ENCODE measurements around the gene TRMT61A. TPM values are rescaled to one million over a fixed set of nuclear protein-coding genes. Genes with fewer than 3 reads are reported as not detected.

The TRMT61A gene
- total and polyA plus RNA-seq, 10 of the 15 experiments (the other 5 are each of a cell fraction or from before 2014, with no cell fraction given): 0.11 to 21.9 (median 11.4) TPM

GRCh38 chr14:103558071-103558882 lies 29.3 kb downstream of the TRMT61A start:
- POLR2A ChIA-PET: interaction anchor here (0.6 kb wide), 2 partner anchors 305 to 1196 kb away, joined by 3 to 4 read pairs; partner anchors contain the start of genes CINP and TECPR2
- CTCF ChIA-PET: interaction anchor here (0.7 to 2.2 kb wide), 5 partner anchors 11 to 200 kb away, joined by 3 to 13 read pairs (median 4); no protein-coding TSS in a partner anchor
- intact Hi-C loops (cut with micrococcal nuclease; ENCODE audit: unreplicated experiment): no loop called here
- Histone ChIP-seq H3K4me3 (no peak overlapping the region), H3K9me3 (replicated peaks; ENCODE audit: control insufficient read depth, insufficient read depth, low read length) (no peaks in the 10 kb centered on the region), H2AFZ (ENCODE audit: control insufficient read depth, low read depth, low read length) (no peak overlapping the region), H4K20me1 (ENCODE audit: control insufficient read depth, insufficient read depth) (0 out of 2 replicates have a peak, but pooled peaks cover 6% of the 10 kb centered on the region), H3K9ac (ENCODE audit: control insufficient read depth, insufficient read depth, low read length) (no peak overlapping the region), H3K79me2 (ENCODE audit: control insufficient read depth, insufficient read depth, low read length) (peaks cover 50% of the 10 kb centered on the region), H3K4me1 (ENCODE audit: control insufficient read depth, insufficient read depth, low read length) (peaks cover 6% of the 10 kb centered on the region), H3K36me3 (ENCODE audit: control insufficient read depth in 2 of 2, insufficient read depth in 2 of 2, low read length in 1 of 2) (peaks cover 0 to 14% of the 10 kb centered on the region in 2 experiments; a peak in 3 of 4 replicates), H3K4me2 (ENCODE audit: control insufficient read depth, insufficient read depth) (no peak overlapping the region; the same call in 1 of the 2 replicates), H3K27me3 (replicated peaks in 1 of 2; ENCODE audit: control insufficient read depth in 2 of 2, insufficient read depth in 2 of 2, low read length in 1 of 2) (no peaks in the 10 kb centered on the region), H3K27ac (ENCODE audit: control insufficient read depth, insufficient read depth) (no peak overlapping the region)
- RAD21 ChIA-PET (ENCODE audit: unreplicated experiment): interaction anchor here (0.6 kb wide), 1 partner anchor 367 kb away, joined by 3 read pairs; no protein-coding TSS in a partner anchor
- TF ChIP-seq SMAD5 (IDR thresholded peaks at IDR 0.05; ENCODE audit: low read depth) (no peak), ZNF24 (IDR thresholded peaks at IDR 0.05) (no peak), MEF2A (IDR thresholded peaks at IDR 0.05; ENCODE audit: insufficient read depth, low read depth, low read length) (no peak), EZH2 (IDR thresholded peaks at IDR 0.05; ENCODE audit: borderline replicate concordance, control insufficient read depth, low read depth, low read length) (no peak), CHD2 (IDR thresholded peaks at IDR 0.05; ENCODE audit: borderline replicate concordance, low read depth, low read length) (no peak), NR2F1 (conservative IDR thresholded peaks at IDR 0.05) (no peak), CBFB (IDR thresholded peaks at IDR 0.05; ENCODE audit: low read depth) (no peak), SUZ12 (IDR thresholded peaks at IDR 0.05; ENCODE audit: unreplicated experiment) (no peak), RB1 (IDR thresholded peaks at IDR 0.05; ENCODE audit: borderline replicate concordance) (no peak), PAX8 (IDR thresholded peaks at IDR 0.05) (no peak), NR2C2 (IDR thresholded peaks at IDR 0.05; ENCODE audit: borderline replicate concordance, control insufficient read depth, insufficient read length, low read depth) (no peak), BMI1 (IDR thresholded peaks at IDR 0.05; ENCODE audit: borderline replicate concordance) (no peak), STAT1 (conservative IDR thresholded peaks at IDR 0.05) (no peak), IRF5 (IDR thresholded peaks at IDR 0.05; ENCODE audit: borderline replicate concordance) (no peak), TCF3 (IDR thresholded peaks at IDR 0.05; ENCODE audit: borderline replicate concordance, insufficient read depth, low read depth, low read length) (no peak), ASH2L (IDR thresholded peaks at IDR 0.05; ENCODE audit: borderline replicate concordance, low read depth) (no peak)
- TF ChIP-seq, protein P1, sequence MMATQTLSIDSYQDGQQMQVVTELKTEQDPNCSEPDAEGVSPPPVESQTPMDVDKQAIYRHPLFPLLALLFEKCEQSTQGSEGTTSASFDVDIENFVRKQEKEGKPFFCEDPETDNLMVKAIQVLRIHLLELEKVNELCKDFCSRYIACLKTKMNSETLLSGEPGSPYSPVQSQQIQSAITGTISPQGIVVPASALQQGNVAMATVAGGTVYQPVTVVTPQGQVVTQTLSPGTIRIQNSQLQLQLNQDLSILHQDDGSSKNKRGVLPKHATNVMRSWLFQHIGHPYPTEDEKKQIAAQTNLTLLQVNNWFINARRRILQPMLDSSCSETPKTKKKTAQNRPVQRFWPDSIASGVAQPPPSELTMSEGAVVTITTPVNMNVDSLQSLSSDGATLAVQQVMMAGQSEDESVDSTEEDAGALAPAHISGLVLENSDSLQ (IDR thresholded peaks at IDR 0.05): no peak
- TF ChIP-seq, protein P2, sequence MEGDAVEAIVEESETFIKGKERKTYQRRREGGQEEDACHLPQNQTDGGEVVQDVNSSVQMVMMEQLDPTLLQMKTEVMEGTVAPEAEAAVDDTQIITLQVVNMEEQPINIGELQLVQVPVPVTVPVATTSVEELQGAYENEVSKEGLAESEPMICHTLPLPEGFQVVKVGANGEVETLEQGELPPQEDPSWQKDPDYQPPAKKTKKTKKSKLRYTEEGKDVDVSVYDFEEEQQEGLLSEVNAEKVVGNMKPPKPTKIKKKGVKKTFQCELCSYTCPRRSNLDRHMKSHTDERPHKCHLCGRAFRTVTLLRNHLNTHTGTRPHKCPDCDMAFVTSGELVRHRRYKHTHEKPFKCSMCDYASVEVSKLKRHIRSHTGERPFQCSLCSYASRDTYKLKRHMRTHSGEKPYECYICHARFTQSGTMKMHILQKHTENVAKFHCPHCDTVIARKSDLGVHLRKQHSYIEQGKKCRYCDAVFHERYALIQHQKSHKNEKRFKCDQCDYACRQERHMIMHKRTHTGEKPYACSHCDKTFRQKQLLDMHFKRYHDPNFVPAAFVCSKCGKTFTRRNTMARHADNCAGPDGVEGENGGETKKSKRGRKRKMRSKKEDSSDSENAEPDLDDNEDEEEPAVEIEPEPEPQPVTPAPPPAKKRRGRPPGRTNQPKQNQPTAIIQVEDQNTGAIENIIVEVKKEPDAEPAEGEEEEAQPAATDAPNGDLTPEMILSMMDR (IDR thresholded peaks at IDR 0.05 in 2 of 3, conservative IDR thresholded peaks at IDR 0.05 in 1 of 3; ENCODE audit: control insufficient read depth in 2 of 3, extremely low read depth in 1 of 3, insufficient read depth in 1 of 3, low read depth in 3 of 3, low read length in 3 of 3): no peak
- ATAC-seq: no peak
- BruUV-seq (replicated peaks): no TSS peak
- in situ Hi-C loops (cut with MboI): loop anchor here (5.0 kb wide), 1 partner anchor 41 kb away; no protein-coding TSS in a partner anchor
- 90% methylated on average over 16 of the region's 16 CpGs for WGBS (ENCODE audit: insufficient coverage, insufficient replicate concordance, low lambda C conversion rate, missing lambda C conversion rate)
- no peak for FAIRE-seq
- SMC1A ChIA-PET (ENCODE audit: uncharacterized antibody, unreplicated experiment): interaction anchor here (1.2 to 1.3 kb wide), 2 partner anchors 16 to 39 kb away, joined by 3 read pairs; no protein-coding TSS in a partner anchor
- no peak for DNase-seq (ENCODE audit: low read depth, low spot score)
